Left hindlimb (tissue), 1 donor: ENCODE results near the gene CNTNAP2.

ENCODE experiments used
- DNase-seq: peaks from one replicate; pipeline ENCODE4 v3.0.0-alpha.2; 2018

The CNTNAP2 gene

DNA sequence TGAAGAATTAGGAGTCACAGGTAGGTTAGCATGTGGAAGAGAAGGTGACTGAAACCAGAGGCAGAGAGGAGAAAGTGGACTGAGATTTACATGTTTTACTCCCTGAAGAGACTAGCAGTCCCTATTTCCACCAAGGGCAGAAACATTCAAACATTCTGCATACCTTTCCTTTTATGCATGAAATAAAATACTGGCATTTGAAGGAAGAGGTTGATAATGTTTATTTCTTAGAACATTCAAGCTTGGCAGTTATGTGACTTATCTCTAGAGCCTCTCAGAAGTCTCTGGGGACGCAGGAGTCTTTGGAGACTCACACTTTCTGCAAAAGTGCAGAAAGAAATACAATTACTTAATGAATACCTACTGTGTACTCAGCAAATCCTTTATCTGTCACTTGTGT is 1966.8 kb downstream of the CNTNAP2 start:
- DNase-seq, result no peak

DNA sequence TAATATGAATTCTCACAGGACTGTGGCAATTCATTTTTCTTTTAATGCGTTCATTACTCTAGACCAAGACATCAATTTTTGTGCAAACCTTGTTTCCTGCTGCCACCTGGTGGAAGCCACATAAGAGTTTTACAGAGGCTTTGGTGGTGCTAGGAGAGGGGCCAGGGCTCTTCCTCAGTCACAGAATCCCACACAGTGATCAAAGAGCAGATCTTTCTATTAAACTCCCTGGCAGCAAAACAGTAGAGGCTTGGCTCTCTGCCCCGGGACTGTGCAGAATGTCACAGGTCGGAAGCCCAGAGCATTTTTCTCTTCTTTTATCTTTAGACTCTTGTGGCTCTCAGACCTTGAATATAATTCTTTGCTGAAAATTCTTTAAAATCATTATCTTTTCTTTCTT is 1967.5 kb downstream of the CNTNAP2 start:
- DNase-seq, result peak; percentile 71

DNA sequence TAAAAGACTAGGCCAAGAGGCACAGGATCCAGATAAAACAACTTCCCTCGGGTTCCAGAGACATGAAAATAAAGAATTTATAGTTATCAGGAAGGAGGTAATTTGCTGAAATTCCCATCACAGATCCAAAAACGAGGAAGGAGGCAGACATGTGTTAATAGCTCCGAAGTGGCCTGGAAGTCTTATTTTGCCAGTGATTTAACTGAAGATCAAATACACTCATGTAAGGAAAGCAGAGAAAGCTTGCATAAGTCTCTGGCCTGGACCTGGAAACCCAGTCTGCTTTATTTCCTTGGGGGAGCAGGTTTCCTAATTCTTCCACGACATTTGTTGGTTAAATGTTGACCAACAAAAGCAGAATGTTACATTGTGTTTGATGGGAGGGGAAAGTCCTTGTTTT is 1975.3 kb downstream of the CNTNAP2 start:
- no peak for DNase-seq

DNA sequence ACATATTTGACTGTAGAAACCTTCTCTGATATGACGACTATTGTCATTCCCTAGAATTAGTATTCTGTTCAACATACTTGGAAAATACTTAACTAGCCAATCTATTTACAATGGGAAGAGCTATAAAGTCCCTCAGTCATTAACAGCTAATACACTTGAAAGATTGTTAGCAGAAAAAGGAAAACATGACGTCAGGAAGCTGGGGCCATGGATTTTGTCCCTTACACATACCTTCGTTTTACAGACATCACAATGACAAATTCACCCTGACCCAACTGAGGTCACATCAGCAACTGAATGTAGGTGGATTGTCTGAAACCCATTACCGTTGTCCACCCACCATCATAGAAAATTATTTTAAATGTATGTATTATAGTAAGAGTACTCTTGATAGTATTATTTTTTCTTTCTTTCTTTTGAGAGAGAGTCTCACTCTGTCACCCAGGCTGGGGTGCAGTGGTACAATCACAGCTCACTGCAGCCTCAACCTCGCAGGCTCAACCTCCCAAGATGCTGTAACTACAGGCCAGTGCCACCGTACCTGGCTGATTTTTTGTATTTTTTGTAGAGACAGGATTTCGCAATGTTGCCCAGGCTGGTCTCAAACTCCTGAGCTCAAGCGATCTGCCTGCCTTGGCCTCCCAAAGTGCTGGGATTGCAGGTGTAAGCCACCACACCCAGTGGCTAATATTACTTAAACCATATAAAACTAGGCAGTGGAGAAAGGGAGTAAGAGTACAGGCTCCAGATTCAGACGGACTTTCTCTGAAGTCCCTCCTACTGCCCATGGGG is 1977.0 kb downstream of the CNTNAP2 start:
- no peak for DNase-seq

DNA sequence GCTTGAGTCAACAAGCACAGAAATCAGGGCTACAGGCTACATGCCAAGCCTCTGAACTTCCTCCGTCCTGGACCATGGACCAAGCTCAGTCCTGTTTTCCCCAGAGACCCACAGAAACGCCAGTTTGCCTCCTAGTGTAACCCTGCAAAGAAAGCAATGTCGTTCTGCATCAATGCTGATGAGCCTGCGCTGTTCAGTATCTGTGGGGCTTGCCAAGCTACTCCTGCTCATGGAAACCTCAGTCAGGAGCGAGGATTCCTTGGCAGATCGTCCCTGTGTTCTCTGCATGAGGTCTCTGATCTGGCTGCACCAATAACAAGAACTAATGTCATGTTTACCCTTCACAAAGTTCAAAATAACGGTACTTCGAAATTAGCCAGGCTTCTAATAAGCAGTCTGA is 1978.5 kb downstream of the CNTNAP2 start:
- no peak for DNase-seq

DNA sequence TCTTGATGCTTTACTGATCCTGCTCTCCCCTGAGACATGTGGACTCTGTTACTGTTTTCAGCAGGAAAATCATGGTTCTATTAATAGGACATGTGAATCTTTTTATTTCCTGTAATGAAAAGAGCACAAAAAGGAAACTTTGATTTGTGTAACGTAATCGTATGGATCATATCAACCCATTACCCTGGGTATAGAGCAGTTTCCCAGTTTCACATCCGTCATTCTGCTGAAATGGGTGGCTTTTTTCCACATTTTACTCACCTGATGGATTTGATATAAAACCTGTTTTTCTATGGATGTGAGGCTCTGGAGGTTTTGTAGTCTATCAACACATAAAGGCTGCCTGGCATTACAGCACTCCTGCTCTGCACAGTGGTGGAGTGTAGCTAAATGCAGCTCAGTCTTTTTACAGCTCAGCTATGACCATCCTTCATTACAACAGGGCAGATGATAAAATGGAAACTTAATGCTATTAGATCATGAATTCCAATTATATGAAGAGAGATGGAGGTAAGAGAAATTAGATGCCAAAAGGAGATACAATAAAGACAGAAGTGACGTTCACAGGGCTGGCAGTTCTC is 1987.6 kb downstream of the CNTNAP2 start:
- DNase-seq, result no peak

DNA sequence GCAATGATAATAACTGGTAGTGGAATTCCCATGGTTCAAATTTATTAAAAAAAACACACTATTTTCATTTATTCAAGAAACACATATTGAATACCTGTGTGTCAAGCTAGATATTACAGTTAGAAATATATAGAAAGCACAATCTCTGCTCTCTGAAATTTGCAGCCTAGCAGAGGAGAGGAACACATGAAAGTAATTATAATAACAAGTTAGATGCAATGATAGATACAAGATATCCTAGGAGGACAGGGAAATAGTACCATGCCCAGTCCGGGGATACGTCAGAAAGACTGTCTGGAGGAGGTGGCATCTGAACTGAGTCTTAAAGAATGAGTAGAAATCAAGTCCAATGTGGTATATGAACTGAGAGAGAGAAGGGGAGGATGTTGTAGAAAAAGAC is 1988.3 kb downstream of the CNTNAP2 start:
- DNase-seq, result no peak

DNA sequence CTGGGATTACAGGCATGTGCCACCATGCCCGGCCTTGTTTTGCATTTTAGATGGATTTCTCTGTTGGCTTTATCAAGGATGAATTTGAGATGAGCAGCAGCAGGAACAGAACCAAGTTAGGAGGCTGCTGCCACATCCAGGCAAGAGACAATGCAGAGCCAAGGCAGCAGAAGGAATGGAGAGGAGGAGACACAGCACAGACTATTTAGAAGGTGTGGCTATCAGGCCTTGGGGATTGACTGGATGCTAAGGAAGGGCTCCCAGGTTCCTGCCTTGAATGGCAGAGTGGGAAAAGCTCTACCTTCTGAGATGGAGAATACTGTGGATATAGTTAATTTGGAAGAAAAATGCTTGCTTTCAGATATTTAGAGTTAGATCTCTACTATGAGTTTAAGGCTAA is 1989.3 kb downstream of the CNTNAP2 start:
- no peak for DNase-seq

DNA sequence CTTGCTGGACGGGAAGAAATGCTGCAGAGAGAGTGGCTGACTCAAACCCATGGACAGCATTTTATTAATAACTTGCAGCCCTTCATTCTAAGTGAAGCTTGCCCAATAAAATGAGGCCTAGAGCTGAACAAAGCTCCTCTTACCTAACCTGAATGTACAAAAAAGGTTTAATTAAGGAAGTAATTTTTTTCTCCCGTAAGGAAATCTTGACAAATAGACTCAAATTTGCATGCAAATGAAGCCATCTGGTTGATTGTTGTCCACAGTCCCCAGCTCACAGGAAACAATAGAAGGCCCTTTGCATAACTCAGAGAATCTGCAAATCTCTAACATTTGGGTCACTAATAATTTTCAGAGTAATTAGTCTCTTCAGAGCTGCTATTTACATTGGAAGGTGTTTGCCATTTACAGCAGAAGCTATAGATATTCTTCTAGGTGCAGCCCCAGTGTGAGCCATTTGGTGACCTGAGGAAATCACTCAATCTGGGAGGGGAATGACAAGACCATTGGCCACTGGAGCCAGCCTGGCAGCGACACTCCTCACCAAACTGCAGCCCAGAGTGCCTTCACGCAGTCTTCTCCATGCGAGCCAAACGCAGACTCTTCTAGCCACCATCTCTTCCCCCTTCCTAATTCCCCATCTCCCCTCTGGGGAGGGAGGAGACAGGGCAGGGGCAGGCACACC is 1991.0 kb downstream of the CNTNAP2 start:
- DNase-seq, result no peak

DNA sequence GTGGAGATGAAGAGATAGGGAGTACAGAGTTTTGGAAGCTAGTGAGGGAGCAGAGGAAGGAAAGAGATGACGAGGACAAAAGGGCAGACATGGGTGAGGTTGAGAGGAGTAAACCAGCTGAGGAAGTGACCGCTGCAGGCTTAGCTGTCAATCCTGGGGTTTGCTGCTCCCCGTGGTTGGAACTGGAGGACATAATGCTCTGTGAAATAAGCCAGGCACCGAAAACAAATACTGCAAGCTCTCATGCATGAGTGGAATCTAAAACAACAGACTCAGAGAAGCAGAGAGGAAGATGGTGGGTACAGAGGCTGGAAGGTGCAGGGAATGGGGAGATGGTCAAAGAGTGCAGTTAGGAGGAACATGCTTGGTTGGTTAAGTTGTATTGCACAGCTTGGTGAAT is 1991.8 kb downstream of the CNTNAP2 start:
- DNase-seq, result no peak

DNA sequence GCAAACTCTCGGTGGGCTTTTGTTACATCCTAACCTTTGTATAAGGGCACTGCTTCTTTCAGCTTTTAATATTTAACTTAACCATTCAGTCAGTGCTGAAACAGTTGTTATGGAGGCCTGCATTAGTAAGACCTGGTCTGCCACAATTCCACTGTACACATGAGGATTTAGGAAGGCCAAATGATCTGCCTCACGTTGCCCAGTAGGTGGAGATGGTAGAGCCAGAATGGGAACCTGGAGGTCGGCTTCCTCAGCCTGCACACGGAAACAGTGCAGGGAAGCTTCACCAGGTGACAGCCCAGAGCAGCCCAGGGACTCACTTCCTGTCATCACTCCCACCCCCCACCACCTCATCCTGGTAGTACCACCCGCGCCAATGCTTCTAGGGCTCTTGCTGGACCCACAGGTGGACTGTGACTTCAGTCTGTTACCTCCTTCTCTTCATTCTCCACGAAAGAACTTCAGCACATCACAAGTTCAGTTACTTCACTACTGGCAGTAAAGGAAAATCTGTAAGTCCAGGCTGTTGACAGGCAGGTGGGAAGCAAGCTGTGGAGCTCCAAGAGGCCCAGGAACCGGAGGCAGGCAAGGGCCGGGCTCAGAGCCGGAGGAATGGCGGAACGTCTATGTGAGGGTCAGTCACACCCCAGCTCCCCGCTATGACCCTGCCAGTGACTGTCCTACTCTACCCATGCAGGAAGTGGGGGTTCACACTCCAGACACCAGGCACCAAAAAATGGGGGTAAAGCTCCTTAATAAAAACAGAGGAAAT is 1993.7 kb downstream of the CNTNAP2 start:
- no peak for DNase-seq

DNA sequence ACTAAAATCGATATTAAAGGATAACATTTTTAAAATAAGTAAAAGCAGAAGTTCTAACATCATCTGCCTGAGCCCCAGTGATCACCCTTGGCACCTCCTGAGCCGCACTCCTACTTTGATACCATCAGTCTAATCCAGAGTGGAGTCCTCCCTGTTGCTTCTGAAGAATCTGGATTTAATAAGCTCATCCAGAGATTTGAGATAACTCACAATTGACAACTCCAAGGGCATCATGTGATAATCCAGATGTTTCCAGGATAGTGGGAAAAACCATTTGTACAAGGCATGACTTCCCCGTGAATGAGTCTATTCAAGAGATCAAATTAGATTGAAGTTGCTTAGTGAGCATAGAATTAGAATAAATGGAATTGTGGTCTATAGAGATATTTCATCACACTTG is 1998.2 kb downstream of the CNTNAP2 start:
- no peak for DNase-seq

DNA sequence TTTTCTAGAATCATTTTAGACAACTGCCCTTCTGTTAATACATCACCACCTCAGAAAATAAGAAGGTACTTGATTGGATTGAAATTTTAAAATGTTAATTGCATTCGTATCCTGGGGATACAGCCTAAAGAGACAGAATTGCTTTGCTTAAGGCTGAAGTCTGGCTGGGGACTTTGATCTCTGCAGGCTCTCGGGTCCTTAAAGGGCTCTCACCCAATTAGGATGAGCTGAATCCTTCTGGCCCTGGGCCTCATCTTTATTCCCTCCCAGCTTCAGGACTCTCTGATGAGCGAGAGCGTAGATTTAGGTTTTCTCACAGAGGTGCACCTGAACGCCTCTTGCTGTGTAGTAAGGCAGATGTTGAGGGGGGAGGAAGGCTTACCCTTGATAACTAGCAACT is 1998.7 kb downstream of the CNTNAP2 start:
- DNase-seq, result no peak

DNA sequence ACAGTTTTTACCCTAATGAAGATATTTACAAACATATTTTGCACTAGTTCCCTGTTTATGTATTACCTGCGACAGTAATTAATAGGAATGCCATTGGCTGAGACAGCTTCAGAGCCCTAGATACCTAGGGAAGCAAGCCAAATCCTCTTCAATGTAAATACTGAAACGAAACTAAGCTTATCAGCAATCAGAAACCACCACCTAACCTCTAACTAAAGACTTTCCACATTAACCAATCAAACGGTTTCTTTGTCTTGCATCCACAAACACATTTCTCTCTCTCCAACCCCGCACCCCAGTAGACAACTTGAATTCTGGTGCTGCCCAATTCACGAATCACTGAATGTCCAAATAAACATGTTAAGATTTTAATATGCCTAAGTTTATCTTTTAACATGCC is 1999.6 kb downstream of the CNTNAP2 start:
- DNase-seq, result no peak

DNA sequence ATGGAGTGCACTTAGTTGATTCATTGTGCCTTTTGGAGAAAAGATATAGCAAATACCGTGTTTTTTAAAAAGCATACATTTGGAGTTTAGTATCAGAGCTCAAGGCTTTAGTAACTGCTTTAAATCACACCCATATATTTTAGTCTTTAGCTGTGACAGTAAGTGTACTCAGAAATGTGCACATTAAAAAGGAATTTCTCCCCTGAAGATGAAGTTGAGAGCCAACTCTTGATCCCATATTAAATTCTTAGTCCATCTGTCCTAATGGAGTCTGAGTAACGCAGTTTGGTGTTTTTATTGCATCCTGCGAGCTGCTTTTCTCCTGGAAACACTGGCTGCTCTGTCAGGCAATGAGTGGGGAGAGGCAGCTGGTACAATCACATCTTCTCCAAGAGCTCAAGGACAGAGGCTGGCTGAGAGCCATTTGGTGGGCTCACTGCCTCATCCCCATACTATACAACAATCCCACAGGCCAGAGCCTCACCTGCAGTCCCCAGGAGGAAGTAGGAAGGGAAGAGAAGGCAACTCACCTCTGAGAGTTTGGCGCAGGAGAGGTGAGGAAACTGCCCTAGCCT is 2000.3 kb downstream of the CNTNAP2 start:
- DNase-seq, result no peak

DNA sequence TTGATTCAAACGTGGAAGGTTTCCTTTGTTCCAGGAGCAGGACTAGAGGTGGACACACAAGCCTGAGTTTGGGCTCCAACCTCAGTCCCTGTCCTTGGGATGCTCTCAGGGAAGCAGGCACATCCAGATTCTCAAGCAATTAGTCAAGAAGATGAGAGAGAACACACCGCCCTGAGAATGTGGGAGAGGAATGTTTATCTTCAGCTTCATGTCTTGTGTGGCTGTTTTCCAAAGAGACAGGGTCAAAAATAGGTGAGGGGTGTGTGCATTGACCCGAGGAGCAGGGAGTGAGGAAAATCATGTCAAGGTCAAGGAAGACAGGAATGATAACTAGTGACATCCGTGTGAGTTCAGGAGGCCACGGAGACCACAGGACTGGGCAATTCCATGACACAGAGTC is 2001.8 kb downstream of the CNTNAP2 start:
- DNase-seq, result no peak

DNA sequence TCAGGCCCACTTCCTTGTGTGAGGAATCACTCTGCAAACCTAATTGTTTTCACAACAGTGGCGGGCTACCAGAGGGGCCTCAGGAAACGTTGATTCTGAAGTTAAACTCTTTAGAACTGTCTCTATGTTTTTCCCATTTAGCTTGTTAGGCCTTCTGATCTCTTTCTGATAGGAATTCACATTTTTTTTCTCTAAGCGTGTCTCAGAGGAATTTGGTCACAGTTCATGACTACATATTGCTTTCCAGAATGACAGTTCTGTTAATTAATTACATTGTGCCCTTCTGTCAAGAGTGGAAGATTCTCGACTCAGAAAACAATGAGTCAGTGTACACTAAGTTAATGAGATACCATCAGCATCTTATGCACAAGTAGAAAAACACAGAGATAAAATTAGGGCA is 2004.8 kb downstream of the CNTNAP2 start:
- DNase-seq, result no peak

DNA sequence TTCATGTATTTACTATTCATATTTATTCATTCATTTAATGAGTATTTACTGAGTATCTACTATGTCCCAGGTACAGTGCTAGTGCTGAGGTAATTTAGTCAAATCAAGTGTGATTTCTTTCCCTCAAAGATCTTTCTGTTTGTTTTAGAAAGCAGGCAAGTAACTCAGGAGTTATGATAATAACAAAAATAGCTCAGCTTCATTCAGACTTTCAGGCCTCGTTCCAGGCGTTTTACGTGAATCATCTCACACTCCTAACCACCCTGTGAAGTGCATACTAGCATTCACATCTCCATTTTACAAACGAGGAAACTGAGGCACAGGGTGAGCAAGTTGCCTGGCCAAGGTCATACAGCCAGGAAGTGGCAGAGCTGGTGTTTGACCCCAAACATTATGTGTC is 2005.2 kb downstream of the CNTNAP2 start:
- DNase-seq, result no peak

DNA sequence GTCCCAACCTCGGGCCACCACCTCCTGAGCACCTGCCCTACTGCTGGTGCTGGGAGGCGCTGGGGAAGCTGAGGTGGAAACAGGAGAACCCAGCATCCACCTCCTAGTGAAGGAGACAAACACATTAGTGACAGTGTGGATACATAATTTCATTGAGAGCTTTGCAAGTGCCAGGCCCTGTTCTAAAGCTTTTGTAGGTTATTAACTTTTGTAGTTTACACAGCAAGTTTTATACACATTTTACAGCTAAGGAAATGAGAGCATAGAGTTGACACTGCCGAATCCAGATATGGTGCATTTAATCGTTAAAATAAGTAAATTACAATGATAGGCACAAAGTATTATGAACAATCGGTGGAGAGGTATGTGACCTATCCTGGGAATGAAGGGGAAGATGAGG is 2007.9 kb downstream of the CNTNAP2 start:
- no peak for DNase-seq

DNA sequence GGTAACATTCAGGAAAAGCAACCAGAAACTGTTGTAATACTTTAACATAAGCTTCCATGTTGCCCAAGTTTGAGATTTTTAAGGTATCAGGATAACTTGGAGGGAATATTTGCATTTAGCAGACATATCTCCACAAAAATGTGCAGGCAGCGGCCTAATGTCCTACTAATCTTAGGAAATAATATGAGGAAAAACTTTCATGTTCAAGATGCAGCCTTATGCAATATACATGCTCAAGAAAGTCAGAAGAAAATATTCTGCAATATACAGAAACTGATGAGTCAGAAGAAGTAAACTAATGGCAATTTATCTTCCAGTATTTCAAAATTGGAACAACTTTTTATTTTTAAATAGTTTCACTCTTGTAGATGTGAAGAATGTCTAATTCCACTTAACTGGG is 2010.8 kb downstream of the CNTNAP2 start:
- DNase-seq, result no peak

DNA sequence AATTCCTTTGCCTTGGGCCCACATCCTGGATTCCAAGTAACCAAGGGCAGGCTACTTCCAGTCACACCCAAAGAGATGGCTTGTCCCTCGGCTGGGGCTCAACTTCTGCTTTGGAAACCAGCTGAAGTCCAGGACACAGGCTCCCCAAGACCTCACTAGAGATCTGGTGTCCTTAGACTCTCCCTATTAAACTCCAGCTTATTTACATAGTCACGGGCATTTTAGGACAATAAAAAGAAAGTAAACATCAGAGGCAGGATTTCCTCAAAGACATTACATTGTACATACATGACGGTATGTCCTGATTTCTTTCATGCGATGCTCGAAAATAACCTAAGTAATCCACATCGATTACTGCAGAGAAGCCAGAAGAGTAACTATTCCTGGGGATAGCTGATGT is 2012.4 kb downstream of the CNTNAP2 start:
- no peak for DNase-seq

DNA sequence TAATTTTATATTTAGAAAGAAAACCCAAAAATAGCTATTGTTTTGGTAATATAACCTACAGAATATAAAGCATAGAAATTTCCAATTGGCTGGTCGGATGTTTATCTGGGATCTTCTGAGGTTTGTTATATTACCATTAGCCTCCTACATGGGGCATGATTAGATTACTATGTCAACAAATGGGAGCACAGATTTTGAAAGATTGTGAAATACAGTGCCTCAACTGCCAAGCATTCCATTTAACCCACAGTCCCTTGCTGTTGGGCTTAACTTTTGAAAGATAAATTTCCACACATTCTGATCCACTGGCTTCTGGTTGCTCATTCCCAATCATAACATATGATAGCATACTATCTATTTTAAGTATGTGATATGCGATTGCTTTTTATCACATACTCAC is 2018.5 kb downstream of the CNTNAP2 start:
- no peak for DNase-seq

DNA sequence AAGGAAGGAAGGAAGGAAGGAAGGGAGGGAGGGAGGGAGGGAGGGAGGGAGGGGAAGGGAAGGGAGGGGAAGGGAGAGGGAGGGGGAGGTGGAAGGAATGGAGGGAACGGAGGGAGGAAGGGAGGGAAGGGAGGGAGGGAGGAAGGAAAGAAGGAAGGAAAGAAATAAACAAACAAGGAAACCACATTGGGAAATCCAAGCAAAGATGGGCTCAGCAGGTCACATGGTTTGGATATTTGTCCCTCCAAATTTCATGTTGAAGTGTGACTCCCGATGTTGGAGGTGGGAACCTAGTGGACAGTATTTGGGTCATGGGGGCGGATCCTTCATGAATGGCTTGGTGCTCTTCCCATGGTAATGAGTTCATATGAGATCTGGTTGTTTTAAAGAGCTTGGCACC is 2019.4 kb downstream of the CNTNAP2 start:
- DNase-seq, result no peak
